WTC11 (cell line): ENCODE results near the gene SH3D19.

Experiments used
- ATF2 ChIP-seq: sonication (generic); formaldehyde crosslinking; IDR thresholded peaks from 2 replicates; pipeline ENCODE4 v1.8.1; 2022; ENCODE audit warnings: low read depth, missing genetic modification reagents, borderline replicate concordance
- CBFB ChIP-seq: sonication (generic); formaldehyde crosslinking; IDR thresholded peaks from 2 replicates; pipeline ENCODE4 v1.8.1; 2022; ENCODE audit warnings: mild to moderate bottlenecking, low read depth, missing genetic modification reagents
- CTCF ChIP-seq: fragments of 200-600 bp; IDR thresholded peaks from 2 replicates; pipeline ENCODE4 v1.8.0; 2022; ENCODE audit warnings: antibody characterized with exemption
- E2F1 ChIP-seq: sonication (generic); formaldehyde crosslinking; IDR thresholded peaks from 2 replicates; pipeline ENCODE4 v1.8.0; 2022; ENCODE audit warnings: mild to moderate bottlenecking, missing genetic modification reagents
- FOXJ3 ChIP-seq: sonication (generic); formaldehyde crosslinking; IDR thresholded peaks from 2 replicates; pipeline ENCODE4 v1.9.0; 2021; ENCODE audit warnings: missing genetic modification reagents, mild to moderate bottlenecking, borderline replicate concordance
- GABPB1 ChIP-seq: sonication (generic); formaldehyde crosslinking; IDR thresholded peaks from 2 replicates; pipeline ENCODE4 v1.8.1; 2023; ENCODE audit warnings: mild to moderate bottlenecking, missing genetic modification reagents
- MAX ChIP-seq: sonication (generic); formaldehyde crosslinking; IDR thresholded peaks from 2 replicates; pipeline ENCODE4 v1.8.0; 2022; ENCODE audit warnings: mild to moderate bottlenecking, missing genetic modification reagents
- NFE2L1 ChIP-seq: sonication (generic); formaldehyde crosslinking; IDR thresholded peaks from 2 replicates; pipeline ENCODE4 v1.8.1; 2023; ENCODE audit warnings: missing genetic modification reagents
- SP1 ChIP-seq: sonication (generic); formaldehyde crosslinking; conservative IDR thresholded peaks from 2 replicates; pipeline ENCODE4 v1.8.1; 2022; ENCODE audit warnings: missing genetic modification reagents
- TEAD1 ChIP-seq: sonication (generic); formaldehyde crosslinking; IDR thresholded peaks from 2 replicates; pipeline ENCODE4 v1.8.0; 2022; ENCODE audit warnings: mild to moderate bottlenecking, missing genetic modification reagents
- USF1 ChIP-seq: sonication (generic); formaldehyde crosslinking; IDR thresholded peaks from 2 replicates; pipeline ENCODE4 v1.8.0; 2022; ENCODE audit warnings: mild to moderate bottlenecking, missing genetic modification reagents
- USF2 ChIP-seq: sonication (generic); formaldehyde crosslinking; IDR thresholded peaks from 2 replicates; pipeline ENCODE4 v1.8.1; 2023; ENCODE audit warnings: mild to moderate bottlenecking, missing genetic modification reagents, moderate library complexity
- ZNF671 ChIP-seq: fragments of 250-450 bp; sonication (Bioruptor Pico); IDR thresholded peaks from 2 replicates; pipeline ENCODE4 v1.8.0; 2021; ENCODE audit warnings: mild to moderate bottlenecking
- ZSCAN18 ChIP-seq: fragments of 250-450 bp; sonication (Bioruptor Pico); IDR thresholded peaks from 2 replicates; pipeline ENCODE4 v2.1.2; 2022; ENCODE audit warnings: mild to moderate bottlenecking, moderate library complexity

- TF ChIP-seq NFE2L1 = no peak
- no peak for TF ChIP-seq CTCF
- no peak for TF ChIP-seq MAX
- no peak for TF ChIP-seq ZSCAN18 (CRISPR knock-in tag)
- TF ChIP-seq ATF2 (CRISPR knock-in tag) = no peak
- TF ChIP-seq FOXJ3 = no peak
- no peak for TF ChIP-seq E2F1
- TF ChIP-seq CBFB (CRISPR knock-in tag) = no peak
- no peak for TF ChIP-seq USF1
- TF ChIP-seq GABPB1 = no peak
- TF ChIP-seq TEAD1 (CRISPR knock-in tag) = no peak
- TF ChIP-seq SP1 (CRISPR knock-in tag) = no peak
- no peak for TF ChIP-seq USF2
- TF ChIP-seq ZNF671 (CRISPR knock-in tag) = no peak
These were observed 35.7 kb upstream of the SH3D19 start for GRCh38 chr4:151361126-151361525.
